ENCODE data around the gene CASR. TPM values are rescaled to one million over a fixed set of nuclear protein-coding genes. Genes with fewer than 3 reads are reported as not detected.

Gene CASR
- total RNA-seq, 2 donors from 2014 or later = 1.2 TPM; not detected in 1

DNA sequence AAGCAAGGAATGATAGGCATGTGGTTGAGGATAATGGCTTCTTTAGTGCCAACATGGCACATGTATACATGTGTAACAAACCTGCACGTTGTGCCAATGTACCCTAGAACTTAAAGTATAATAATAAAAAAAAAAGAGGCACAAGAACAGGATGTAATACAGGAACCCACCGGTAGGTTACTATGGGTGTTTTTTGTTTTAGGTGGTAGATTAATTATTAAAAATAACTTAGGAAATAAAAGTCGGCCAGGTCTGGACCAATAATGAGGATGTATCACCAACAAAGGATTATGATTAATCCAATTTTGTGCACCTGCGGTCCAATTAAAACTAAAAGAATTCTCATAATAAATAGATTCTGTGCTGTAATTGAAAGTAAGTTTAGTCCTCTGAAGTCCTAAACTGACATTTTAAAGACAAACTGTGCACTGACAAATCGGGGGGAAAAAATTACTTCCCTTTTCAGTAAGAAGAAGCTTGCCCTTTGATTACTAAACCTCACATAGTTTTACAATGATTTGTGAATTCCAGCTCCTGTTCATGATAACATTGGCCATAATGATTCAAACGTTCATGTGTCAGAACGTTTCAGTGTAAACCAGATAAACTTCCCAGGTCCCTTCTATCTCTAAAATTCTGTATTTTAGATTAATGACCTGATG, 62.2 kb downstream of the CASR start:
- 42% methylated on average over 7 of the region's 7 CpGs for WGBS
- Histone ChIP-seq H3K27me3 (replicated peaks; ENCODE audit: insufficient read depth) (no peaks in the 10 kb centered on the region), H3K4me1 (replicated peaks) (no peaks in the 10 kb centered on the region), H3K9me3 (no peaks in the 10 kb centered on the region), H3K27ac (no peak overlapping the region), H3K4me3 (no peak overlapping the region), H3K36me3 (no peaks in the 10 kb centered on the region)
- no peak for DNase-seq (ENCODE audit: low spot score)
- intact Hi-C loops (cut with DNase I) = no loop called here
- no peak for TF ChIP-seq POLR2AphosphoS5 (IDR thresholded peaks at IDR 0.05)
- TF ChIP-seq CTCF (IDR thresholded peaks at IDR 0.05) = no peak
- no peak for TF ChIP-seq POLR2A (IDR thresholded peaks at IDR 0.05)

- WGBS = 8% methylated on average over 4 of the region's 4 CpGs
- no peaks in the 10 kb centered on the region for H3K9me3 ChIP-seq
- TF ChIP-seq POLR2A (IDR thresholded peaks at IDR 0.05) (no peak), CTCF (IDR thresholded peaks at IDR 0.05) (no peak), POLR2AphosphoS5 (IDR thresholded peaks at IDR 0.05) (no peak)
- no peak overlapping the region for H3K27ac ChIP-seq
- intact Hi-C loops (cut with DNase I) = no loop called here
- H3K4me1 ChIP-seq (replicated peaks) = no peaks in the 10 kb centered on the region
- no peaks in the 10 kb centered on the region for H3K36me3 ChIP-seq
- no peak overlapping the region for H3K4me3 ChIP-seq
- no peak for DNase-seq (ENCODE audit: low spot score)
- H3K27me3 ChIP-seq (replicated peaks; ENCODE audit: insufficient read depth) = no peaks in the 10 kb centered on the region
Measured at GRCh38 chr3:122246199-122246598, 62.7 kb downstream of the CASR start.

DNA sequence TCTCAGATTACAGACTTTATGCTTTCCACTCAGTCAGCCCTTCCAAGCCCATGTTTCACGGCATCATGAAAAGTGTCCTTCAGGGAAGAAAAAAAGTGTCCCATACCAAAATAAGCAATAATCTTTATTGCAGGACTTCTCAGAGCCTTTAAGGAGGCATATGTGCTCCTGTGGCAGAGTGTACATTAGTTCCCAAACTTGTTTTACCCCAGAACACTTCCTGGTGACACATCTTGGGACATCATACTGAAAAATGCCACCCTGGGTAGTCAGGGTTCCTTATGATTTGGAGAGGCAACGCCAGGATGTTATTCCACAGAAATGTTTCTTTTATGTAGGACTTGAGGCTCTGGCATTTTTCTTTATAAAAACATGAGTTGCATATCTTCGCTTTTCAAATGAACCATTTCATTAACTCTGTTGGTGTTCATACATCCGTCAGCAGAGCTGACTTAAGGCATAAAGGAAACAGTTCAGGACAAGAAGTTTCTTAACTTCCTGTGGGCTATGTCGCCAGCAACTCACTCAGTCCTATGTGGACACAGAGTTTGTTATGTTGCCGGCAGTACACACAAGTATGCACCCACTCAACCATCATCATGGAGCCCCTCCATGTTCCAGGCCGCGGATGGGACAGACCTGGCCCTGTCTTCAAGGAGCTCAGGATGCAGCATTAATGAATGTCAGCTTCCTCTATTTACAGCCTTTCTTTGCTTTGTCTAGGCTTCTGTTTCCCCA, 63.8 kb downstream of the CASR start:
- Histone ChIP-seq H3K4me1 (replicated peaks) (no peaks in the 10 kb centered on the region), H3K27ac (no peak overlapping the region), H3K9me3 (no peaks in the 10 kb centered on the region), H3K36me3 (no peaks in the 10 kb centered on the region), H3K27me3 (replicated peaks; ENCODE audit: insufficient read depth) (no peaks in the 10 kb centered on the region), H3K4me3 (no peak overlapping the region)
- no peak for DNase-seq (ENCODE audit: low spot score)
- TF ChIP-seq POLR2A (IDR thresholded peaks at IDR 0.05) (no peak), CTCF (IDR thresholded peaks at IDR 0.05) (no peak), POLR2AphosphoS5 (IDR thresholded peaks at IDR 0.05) (no peak)
- intact Hi-C loops (cut with DNase I) = no loop called here
- WGBS = 63% methylated on average over 8 of the region's 8 CpGs

- WGBS = 60% methylated on average over 5 of the region's 5 CpGs
- H3K4me3 ChIP-seq = no peak overlapping the region
- no peak overlapping the region for H3K27ac ChIP-seq
- H3K36me3 ChIP-seq = no peaks in the 10 kb centered on the region
- no peak for DNase-seq (ENCODE audit: low spot score)
- H3K27me3 ChIP-seq (replicated peaks; ENCODE audit: insufficient read depth) = no peaks in the 10 kb centered on the region
- TF ChIP-seq POLR2A (IDR thresholded peaks at IDR 0.05) = no peak
- TF ChIP-seq CTCF (IDR thresholded peaks at IDR 0.05) = no peak
- TF ChIP-seq POLR2AphosphoS5 (IDR thresholded peaks at IDR 0.05) = no peak
- no peaks in the 10 kb centered on the region for H3K9me3 ChIP-seq
- H3K4me1 ChIP-seq (replicated peaks) = no peaks in the 10 kb centered on the region
- intact Hi-C loops (cut with DNase I) = no loop called here
Measured at GRCh38 chr3:122247825-122248185, 64.3 kb downstream of the CASR start.

GRCh38 chr3:122251428-122251827, 68.0 kb downstream of the CASR start:
- WGBS = 52% methylated on average over 3 of the region's 3 CpGs
- TF ChIP-seq POLR2AphosphoS5 (IDR thresholded peaks at IDR 0.05) = no peak
- TF ChIP-seq CTCF (IDR thresholded peaks at IDR 0.05) = no peak
- no peak for TF ChIP-seq POLR2A (IDR thresholded peaks at IDR 0.05)
- no peak for DNase-seq (ENCODE audit: low spot score)
- Histone ChIP-seq H3K4me1 (replicated peaks) (no peaks in the 10 kb centered on the region), H3K4me3 (no peak overlapping the region), H3K36me3 (no peaks in the 10 kb centered on the region), H3K27ac (no peak overlapping the region), H3K9me3 (no peaks in the 10 kb centered on the region), H3K27me3 (replicated peaks; ENCODE audit: insufficient read depth) (no peaks in the 10 kb centered on the region)
- intact Hi-C loops (cut with DNase I) = no loop called here
